ENCODE data around the gene MYH14.

Gene MYH14

DNA sequence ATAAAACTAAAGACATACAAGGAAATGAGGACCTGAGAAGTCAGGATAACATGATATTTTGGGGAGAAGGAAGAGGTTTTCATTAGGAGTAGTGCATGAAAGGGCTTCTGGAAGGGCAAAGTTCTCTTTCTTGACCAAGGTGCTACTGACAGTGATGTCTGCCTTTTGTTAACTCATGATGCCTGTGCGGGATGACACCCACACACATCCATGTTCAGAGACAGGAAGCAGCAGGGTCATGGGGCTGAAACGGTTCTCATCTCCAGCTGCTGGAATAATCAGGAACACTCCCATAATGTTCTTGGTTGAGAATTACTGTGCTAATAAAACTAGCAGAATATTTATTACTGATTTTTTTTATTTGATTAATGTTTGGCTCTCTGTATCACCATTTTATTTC, 96.6 kb downstream of the MYH14 start:
- no peak for DNase-seq

DNA sequence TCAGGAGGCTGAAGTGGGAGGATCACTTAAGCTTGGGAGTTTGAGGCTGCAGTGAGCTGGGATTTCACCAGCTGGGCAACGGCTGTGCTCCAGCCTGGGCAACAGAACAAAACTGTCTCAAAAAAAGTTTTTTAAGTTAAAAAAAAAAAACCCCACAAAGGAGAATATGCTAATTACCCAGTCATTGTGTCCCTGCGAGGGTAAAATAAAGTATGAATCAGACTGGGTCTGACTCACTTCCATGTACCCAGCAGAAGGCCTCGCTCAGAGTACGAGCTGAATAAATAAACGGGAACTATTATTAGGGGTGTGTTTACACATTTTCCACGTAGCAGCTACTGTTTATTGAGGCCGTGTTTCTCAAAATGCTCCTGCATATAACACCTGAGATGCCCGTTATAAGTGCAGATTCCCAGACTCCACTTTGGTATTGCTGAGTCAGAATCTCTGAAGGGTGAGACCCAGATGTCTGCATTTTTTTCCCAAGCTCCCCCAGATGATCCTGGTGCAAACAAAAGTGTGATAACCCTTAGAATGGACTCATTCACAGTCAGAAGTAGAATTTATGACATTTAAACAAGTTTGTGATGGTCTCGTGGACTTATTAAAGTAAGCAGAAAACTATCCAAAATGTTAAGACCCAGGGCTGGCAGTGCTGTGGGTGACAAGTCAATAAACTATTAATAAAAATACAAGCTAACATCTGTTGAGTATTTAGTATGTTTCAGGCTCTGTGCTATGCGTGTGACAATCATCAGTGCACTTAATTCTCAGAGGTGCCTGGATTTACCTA, 97.6 kb downstream of the MYH14 start:
- no peak for DNase-seq

DNA sequence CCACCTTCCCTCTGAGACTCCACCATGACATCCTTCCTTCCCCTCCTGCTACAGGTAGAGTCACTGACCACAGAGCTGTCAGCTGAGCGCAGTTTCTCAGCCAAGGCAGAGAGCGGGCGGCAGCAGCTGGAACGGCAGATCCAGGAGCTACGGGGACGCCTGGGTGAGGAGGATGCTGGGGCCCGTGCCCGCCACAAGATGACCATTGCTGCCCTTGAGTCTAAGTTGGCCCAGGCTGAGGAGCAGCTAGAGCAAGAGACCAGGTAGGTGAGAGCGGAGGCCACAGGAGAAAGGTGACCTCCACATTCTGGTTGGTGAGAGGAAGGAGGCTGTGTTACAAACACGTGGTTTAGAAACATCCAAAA, 98.2 kb downstream of the MYH14 start:
- DNase-seq: no peak

DNA sequence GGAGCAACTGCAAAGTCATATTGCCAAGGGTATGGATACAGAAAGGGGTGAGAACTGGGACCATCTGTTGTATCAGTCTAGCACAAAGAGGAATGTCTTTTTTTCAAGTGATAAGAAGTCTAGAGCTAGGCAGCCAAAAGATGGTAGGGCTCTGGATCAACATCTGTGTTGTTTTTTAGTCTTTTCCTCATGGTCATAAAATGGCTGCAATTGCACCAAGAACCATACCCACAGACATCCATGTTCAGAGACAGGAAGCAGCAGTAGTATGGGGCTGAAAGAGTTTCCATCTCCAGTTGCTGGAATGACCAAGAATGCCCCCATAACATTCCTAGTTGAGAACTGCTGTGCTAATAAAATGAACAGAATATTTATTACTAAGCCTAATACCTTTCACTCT, 100.1 kb downstream of the MYH14 start:
- no peak for DNase-seq

DNA sequence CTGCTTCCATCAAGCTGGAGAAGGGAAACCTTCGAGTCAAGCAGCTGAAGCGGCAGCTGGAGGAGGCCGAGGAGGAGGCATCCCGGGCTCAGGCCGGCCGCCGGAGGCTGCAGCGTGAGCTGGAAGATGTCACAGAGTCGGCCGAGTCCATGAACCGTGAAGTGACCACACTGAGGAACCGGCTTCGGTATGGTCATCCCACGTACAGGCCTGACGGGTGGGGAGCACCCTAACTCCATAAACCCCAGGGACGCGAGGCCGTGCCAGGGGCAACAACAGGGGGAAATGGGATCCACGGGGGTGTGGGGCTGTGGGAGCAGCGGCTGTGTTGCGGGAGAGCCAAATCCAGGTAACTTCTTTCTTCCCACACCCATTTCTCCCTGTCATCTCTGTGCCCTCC, 105.6 kb downstream of the MYH14 start:
- DNase-seq: no peak

DNA sequence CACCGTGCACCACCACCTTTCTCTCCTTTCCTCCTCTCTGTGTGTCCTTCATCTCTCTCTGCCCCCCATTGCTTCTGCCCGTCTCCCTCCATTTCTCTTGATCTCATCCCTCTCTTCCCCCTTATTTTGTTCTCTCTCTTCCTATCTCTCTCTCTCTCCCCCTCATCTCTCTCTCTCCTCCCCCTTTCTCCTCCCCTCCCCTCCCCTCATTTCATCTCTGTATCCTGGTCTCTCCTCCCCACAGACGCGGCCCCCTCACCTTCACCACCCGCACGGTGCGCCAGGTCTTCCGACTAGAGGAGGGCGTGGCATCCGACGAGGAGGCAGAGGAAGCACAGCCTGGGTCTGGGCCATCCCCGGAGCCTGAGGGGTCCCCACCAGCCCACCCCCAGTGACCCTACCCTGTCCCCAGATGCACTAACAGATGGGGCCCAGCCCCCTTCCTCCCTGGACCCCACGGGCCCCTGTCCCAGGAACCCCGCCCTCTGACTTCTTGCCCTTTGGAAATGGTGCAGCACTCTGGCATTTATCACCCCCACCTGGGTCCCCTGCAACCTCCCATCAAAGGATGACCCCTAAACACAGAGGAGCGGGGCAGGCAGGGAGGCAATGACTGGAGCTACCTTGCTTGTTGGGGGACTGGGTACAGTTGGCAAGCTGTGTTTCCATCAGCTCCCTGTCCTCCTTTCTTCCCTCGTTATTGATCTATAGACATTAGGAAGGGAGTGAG, 106.1 kb downstream of the MYH14 start:
- DNase-seq: no peak

DNA sequence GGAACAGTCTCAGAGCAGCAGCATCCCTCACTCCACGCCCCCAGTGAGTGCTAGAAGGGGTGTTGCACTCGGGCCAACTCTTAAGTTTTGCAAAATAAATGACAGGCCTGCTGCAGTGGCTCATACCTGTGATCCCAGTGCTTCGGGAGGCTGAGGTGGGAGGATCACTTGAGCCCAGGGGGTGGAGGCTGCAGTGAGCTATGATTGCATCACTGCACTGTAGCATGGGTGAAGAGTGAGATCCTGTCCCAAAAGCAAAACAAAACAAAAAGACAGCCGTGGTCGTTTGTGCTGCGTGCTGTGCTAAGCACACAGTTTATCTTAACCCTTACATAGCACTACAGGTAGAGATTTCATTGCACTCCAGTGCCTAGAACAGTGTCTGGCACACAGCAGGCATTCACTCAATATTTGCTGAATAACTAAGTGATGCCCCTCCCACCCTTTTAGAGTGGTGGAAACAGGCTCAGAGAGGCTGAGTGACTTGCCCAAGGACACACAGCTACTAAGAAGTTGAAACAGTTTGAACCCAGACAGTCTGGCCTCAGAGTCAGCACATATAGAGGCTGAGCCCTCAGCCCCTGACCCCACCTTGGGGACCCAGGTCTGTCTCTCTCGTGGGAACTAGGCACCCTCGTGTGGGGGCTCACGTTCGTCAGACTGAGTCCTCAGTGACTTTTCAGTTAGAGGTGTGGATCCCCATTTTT, 107.5 kb downstream of the MYH14 start:
- DNase-seq: no peak

DNA sequence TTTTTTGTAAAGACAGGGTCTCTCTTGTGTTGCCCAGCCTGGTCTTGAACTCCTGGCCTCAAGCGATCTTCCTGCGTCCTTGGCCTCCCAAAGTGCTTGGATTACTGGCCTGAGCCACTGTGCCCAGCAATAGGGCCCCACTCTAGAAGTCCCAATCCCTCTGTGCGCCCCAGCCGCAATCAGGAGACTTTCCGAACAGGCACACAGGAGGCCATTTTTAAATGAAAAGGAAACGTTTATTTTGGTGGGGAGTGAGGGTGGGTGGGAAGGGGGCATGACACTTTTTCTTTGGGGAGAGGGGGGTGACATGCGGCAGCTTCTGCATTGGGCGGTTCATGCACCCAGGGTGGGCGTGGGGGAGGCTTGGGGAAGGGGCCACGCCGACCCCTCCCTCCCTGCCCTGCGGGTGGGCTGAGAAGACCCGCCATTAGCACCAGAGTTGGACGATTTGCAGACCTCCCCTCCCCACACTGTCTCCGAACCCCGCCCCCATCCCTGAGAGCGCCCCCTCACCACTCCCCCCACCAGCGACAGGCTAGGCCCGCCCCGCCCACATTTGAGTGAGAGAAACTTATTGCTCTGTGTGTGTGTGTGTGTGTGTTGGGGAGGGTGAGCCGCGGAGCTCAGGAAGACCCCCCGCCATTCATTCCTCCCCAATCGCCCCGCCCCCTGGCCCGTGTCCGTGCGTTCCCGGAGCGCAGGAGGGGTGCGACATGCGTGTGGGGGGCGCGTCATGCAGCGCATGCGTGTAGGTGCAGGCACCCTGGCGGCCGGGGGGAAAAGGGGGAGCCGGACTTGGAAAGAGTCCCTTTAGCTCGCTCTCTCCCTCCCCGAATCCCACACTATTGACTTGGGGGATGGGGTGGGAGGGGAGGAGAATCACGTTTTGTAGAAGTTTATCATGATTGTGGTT, 108.6 kb downstream of the MYH14 start:
- no peak for DNase-seq

DNA sequence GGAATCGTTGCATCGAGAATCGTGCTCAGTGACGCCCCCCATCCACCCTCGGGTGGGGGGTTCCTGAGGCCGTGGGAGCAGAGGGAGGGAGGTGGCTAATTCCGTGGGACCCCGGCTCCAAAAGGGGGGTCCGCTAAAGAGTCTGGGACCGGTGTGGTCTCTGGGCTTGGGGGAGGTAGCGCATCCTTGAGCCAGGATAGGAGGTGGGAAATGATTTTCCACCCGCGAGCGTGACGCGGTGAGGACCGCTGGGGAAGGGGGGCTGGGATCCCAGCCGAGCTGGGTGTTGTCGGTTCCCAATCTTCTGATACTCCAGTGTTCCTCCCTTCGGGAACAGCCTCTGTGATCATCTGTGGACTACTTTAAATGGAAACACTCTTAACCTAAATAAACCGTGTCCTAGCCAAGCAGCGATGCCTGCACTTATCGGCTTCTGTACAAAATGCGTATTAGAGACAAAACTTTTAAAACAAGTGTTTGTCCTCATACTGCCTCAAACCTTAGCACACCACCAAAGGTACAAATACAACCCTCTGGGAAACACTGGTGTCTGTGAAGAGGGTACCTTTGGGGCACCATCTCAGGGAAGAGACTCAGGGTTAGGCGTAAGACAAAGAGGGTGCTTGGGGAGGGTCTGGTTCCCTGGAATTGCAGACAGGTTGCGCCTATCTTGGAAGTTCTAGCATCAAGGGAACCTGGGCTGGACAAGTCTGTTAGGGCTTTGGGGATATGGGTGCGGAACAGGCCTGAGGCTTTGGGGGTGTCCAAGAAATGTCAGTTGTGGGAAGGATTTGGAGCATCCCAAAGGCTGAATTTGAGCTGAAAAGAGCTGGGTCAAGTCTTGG, 109.8 kb downstream of the MYH14 start:
- DNase-seq: no peak

DNA sequence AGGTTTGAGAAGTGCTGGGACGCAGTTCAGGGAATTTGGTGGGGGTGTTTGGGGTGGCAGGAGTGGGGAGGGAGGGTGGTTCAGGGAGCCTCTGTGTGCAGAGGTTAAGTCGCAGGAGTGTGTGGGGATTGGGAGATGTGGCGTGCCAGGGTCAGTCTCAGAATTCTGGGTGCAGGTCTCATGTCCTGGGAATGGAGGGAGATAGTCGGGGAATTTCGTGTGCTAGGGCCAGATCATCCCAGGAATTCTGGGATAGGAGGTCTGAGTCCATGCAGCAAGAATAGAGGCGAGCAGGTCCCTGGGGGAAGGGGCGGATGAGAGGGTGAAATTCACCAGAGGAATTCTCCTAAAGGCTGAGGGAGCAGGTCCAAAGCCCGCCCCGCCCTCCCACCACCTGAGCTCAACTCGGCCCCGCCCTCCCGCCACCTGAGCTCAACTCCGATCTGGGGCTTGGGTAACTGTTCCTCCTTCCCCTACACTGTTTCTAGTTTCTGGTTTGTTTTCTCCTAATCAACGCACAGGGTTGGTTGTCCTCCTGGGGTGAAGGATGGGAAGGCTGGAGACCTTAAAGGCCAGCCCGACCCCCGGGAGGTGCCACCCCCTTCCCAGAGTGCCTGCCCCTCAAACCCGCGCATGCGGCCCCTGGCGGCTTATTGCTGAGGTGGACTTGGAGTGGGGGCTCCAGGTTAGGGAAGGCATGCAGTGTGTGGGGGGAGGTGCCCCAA, 110.6 kb downstream of the MYH14 start:
- DNase-seq: no peak

DNA sequence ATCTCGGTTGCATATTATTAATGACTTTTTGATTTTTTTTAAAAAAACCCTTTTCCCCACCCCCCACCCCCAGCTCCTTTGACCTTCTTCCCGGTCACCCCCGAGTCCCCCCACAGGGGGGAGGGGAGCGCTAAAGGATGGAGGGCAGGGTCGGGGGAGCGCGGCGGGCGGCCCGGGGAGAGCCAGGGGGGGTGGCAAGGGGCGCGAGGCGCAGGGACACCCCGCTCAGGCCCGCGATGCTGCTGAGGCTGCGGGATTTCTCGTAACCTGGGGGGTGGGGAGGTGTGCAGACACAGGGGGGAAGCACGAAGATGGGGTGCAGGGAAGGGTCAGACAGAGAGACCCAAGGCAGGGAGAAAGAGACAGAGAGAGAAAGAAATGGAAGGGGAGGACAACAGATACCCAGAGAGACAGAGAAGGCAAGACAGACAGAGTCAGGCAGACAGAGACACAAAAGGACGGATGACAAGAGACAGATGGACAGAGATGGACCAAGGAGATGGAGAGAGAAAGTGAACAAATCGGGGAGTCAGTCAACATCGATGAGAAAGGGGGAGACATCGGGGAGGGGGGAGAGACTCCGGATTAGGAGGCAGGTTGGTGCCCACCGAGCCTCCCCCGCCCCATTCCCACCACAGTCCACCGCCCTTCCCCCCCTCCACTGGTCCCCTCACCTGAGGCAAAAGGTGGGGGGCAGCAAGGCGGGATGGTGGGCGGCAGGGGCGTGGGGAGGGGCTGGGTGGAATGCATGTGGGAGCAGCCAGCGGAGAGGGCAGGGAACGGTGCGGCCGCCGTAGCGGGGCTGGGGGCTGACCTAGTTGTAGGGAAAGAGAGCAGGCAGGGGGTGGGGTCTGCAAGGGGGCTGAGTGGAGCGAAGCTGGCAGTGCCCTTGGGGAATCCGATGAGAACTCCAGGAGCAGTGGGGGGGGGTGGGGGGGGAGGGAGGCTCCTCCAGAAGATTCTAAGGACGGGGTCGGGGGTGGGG, 111.6 kb downstream of the MYH14 start:
- no peak for DNase-seq

DNA sequence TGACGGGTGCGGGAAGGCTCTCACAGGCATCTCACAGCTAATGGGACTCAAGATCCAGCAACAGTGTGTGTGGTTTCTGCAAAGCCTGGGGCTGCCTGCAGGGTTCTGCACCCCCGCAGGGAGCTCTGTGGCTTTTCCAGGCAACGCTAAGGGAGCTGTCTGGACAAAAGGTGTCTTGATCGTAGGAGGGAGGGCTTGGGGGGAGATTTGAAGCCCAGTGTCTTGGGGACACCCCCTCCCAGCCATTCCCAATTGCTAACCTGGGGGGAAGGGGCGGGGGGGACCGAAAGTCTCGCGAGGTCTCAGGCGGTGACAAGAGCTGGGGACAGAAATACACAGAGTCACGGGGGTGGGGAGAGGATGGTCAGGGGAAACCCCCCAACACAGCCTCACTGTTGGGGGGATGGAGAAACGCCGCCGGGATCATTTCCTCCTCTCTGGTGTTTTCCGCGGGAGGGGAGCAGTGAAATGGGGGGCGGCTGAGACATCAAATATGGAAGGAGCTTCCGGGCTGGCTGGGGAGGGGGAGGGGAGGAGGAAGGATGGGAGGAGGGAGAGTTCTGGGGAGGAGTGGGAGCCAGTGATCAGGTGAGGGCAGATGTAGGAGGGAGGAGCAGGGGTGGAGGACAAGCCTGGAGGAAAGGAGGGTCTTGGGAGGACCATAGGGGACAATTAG, 112.5 kb downstream of the MYH14 start:
- no peak for DNase-seq

DNA sequence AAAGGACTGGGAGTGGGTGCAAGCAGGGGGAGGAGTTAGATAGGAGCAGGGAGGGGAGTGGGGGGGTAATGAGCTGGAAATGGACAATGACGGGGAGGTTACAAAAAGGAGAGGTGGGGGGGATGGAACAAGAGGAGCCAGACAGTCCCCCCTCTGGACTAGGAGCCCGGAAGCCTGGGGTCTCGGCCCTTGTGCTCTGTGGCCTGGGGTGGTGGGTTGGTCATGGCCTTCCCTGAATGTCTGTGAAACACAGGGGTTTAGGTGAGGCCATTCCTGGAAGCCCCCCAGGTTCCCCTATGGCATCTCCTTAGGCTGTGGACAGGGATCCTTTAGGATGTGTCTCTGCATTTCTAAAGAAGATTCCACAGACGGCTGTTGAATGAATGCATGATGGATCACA, 113.7 kb downstream of the MYH14 start:
- DNase-seq: no peak

DNA sequence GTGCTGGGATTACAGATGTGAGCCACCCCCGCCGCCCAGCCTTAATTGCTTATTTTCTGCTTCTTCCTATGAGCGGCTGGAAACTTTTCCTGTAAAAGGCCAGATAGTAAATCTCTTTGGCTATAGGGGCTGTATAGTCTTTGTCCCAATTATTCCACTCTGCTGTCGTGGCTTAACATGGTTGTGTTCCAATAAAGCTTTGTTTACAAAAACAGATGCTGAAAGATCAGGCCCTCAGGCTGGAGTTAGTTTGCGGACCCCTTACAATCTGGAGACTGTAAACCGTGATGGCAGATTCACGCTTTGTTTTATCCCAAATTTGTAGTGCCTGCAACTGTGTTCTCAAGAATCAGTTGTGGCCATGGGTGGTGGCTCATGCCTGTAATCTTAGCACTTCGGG, 115.0 kb downstream of the MYH14 start:
- no peak for DNase-seq

DNA sequence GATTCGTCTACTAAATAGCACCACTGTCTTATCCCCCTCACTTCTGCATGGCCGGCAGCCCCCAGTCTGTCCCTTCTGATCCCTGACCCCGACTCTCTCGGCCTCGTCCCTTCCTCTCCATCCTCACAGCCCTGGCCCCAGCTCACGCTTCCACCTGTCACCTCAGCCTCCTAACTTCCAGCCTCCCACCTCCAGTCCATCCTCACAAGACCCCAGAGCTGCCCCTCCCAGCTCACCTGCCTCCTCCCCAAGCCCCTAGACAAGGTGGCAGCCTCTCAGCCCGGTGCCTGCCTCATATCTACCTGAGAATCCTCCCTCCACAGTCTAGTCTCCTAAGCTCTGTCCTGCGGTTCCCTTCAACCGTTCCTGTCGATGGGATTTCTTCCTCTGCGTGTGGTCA, 115.7 kb downstream of the MYH14 start:
- no peak for DNase-seq

DNA sequence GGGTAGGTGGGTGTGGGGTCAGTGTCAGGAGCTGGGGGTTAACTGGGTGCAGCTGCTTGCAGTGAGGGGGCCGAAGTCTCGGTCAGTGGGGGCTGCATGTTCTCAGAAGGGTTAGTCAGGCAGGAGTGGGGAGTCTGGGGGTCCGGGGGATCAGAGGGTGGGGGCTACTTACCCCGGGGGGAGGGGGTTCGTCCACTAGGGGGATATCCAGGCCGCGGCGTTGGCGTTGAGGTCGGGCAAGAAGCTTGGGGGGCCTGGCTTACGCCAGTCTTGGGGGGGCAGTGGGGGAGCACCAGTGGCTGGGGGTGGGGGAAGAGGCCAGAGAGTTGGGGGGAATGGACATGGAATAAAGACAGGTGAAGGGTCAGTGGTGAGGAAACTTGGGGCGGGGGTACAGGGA, 116.6 kb downstream of the MYH14 start:
- no peak for DNase-seq

DNA sequence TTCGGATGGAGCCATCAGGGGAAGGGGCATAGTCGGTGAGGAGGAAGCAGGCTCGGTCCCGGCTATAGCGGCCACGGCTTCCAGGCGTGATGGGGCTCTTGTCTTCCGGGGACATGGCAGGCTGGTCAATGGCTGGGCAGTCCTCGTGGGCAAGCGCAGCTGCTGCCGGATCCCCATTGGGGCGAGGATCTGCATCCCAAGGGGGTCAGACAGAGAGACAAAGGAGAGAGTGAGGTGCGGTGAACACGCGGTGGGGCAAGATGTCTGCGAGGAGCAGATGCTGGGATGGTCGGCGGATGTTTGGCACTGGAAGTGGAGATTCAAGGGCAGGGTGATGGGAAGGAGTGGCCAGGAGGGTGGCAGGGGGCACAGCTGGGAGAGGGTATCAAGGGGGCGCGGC, 117.2 kb downstream of the MYH14 start:
- DNase-seq: no peak

DNA sequence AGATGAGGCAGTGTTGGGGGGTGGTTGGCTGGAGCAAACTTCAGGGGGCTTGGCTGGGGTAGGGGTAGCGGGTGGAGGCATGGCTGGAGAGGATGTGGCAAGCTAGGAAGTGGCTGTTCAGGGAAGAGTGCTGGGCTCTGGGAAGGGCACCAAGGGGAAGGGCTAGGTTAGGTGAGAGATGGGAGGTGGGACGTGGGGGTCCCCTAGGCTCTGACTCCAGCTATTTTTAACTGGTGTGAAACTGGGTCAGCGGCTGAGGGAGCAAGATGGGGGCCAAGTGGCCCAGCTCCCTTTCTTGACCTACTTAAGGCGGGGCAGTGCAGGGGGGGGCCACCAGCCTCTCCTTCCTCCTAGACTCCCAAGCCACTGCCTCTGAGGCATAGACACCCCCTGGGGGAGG, 118.4 kb downstream of the MYH14 start:
- DNase-seq: no peak

DNA sequence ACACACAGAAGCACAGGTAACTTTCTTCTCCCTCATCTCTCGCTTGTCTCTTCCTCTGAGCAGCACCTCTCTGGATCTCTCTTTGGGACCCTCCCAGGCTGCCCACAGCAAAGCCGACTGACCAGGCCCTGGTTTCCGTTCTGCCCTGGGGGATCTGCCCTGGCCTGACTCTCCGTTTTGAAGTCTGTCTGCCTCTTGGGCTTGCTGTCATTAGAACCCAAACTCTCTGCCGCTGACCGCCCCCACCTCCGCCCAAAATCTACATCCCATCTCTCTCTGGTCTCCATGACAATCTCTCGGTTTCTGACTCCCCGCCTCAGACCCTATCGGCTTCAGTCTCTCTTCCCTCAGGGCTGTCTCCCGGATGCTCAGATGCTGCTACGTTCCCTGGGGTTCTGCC, 118.8 kb downstream of the MYH14 start:
- no peak for DNase-seq
